CD4-positive, CD25-positive, alpha-beta regulatory T cell (primary cell): ENCODE data around the gene DERL3. TPM values are rescaled to one million over a fixed set of nuclear protein-coding genes. Genes with fewer than 3 reads are reported as not detected.

Experiments used
- ATAC-seq, 2 donors: fragments of 150-1000 bp; cut with Tn5 transposase; one replicate each; pipeline ENCODE4 v1.10.0; 2021; ENCODE audit warnings: low read depth in 2 of 2, moderate number of reproducible peaks in 2 of 2, moderate library complexity in 1 of 2
- DNase-seq, 3 donors: peaks; one replicate each; pipeline versions ENCODE4 v3.0.0 to v3.0.0-alpha.2; 2012 to 2022; ENCODE audit warnings: mixed read lengths in 1 of 3
- H3K27ac ChIP-seq: one replicate; pipeline ENCODE4 v1.7.0; 2013; ENCODE audit warnings: mild to moderate bottlenecking, low read length; ENCODE audit not compliant: insufficient read depth, poor library complexity, severe bottlenecking
- H3K27me3 ChIP-seq: one replicate; pipeline ENCODE4 v1.7.0; 2013; ENCODE audit warnings: low read length; ENCODE audit not compliant: control insufficient read depth, insufficient read depth
- H3K36me3 ChIP-seq: one replicate; pipeline ENCODE4 v1.7.0; 2013; ENCODE audit warnings: mild to moderate bottlenecking, low read length, moderate library complexity; ENCODE audit not compliant: control insufficient read depth, insufficient read depth
- H3K4me1 ChIP-seq: 2 replicates; pipeline ENCODE4 v1.7.0; 2013; ENCODE audit warnings: mild to moderate bottlenecking, low read length; ENCODE audit not compliant: insufficient read depth, control insufficient read depth, poor library complexity, severe bottlenecking
- H3K4me3 ChIP-seq: one replicate; pipeline ENCODE4 v1.7.0; 2013; ENCODE audit warnings: low read depth, mild to moderate bottlenecking, low read length, moderate library complexity
- H3K9me3 ChIP-seq, 2 experiments: 1 replicate in 1 of 2; 2 replicates in 1 of 2; pipeline ENCODE4 v1.7.0; 2013; ENCODE audit warnings: low read length in 2 of 2, mild to moderate bottlenecking in 1 of 2, moderate library complexity in 1 of 2; ENCODE audit not compliant: control insufficient read depth in 2 of 2
- H3K27ac Mint-ChIP-seq, 3 donors: one replicate each; pipeline ENCODE4 v1.8.0; 2020 to 2022; ENCODE audit warnings: mild to moderate bottlenecking in 3 of 3, mixed read lengths in 3 of 3, moderate library complexity in 2 of 3
- H3K27me3 Mint-ChIP-seq: one replicate; pipeline ENCODE4 v1.8.0; 2022; ENCODE audit warnings: mild to moderate bottlenecking, mixed read lengths
- H3K36me3 Mint-ChIP-seq: one replicate; pipeline ENCODE4 v1.8.0; 2020; ENCODE audit warnings: mixed read lengths
- H3K4me1 Mint-ChIP-seq, 4 donors: one replicate each; pipeline ENCODE4 v1.8.0; 2020 to 2022; ENCODE audit warnings: mixed read lengths in 4 of 4, mild to moderate bottlenecking in 1 of 4
- H3K4me3 Mint-ChIP-seq, 4 donors: one replicate each; pipeline ENCODE4 v1.8.0; 2020 to 2022; ENCODE audit warnings: mild to moderate bottlenecking in 4 of 4, mixed read lengths in 4 of 4, moderate library complexity in 3 of 4
- H3K9me3 Mint-ChIP-seq, 7 donors: one replicate each; pipeline ENCODE4 v1.8.0; 2020 to 2022; ENCODE audit warnings: mixed read lengths in 7 of 7, mild to moderate bottlenecking in 3 of 7, moderate library complexity in 2 of 7
- polyA plus RNA-seq, 4 donors: library from polyadenylated mRNA; unstranded; fragments of 300-500 nt; fragmentation: Illumina TruSeq; gene quantifications; one replicate each; pipeline ENCODE4 v1.2.3, GENCODE V29; 2021
- total RNA-seq: library from RNA; stranded (reverse); gene quantifications from one replicate; pipeline ENCODE4 v1.2.3, GENCODE V29; 2022

The DERL3 gene
- total and polyA plus RNA-seq, 5 donors from 2014 or later = 0.53 to 1.0 TPM; not detected in 3

- Mint-ChIP-seq H3K27me3 (no peaks in the 10 kb centered on the region), H3K9me3 (no peaks in the 10 kb centered on the region), H3K4me3 (no peak overlapping the region), H3K27ac (no peak overlapping the region), H3K36me3 (peaks cover 13% of the 10 kb centered on the region), H3K4me1 (peaks cover 14 to 48% (median 33%) of the 10 kb centered on the region in 4 donors)
- ATAC-seq (no peak), DNase-seq (no peak)
- Histone ChIP-seq H3K9me3 (no peaks in the 10 kb centered on the region), H3K27me3 (no peaks in the 10 kb centered on the region), H3K4me3 (no peak overlapping the region), H3K27ac (no peak overlapping the region), H3K36me3 (peaks cover 38% of the 10 kb centered on the region), H3K4me1 (peaks cover 20% of the 10 kb centered on the region)
Observed at GRCh38 chr22:23790819-23791737, 47.7 kb downstream of the DERL3 start.

GRCh38 chr22:23789638-23790037, 49.2 kb downstream of the DERL3 start:
- Histone ChIP-seq H3K36me3 (peaks cover 29% of the 10 kb centered on the region), H3K27ac (no peak overlapping the region), H3K4me1 (peaks cover 20% of the 10 kb centered on the region), H3K4me3 (no peak overlapping the region), H3K27me3 (no peaks in the 10 kb centered on the region), H3K9me3 (no peaks in the 10 kb centered on the region)
- no peak for ATAC-seq
- peak overlapping the region in 3 of 4 donors; percentile 35 to 76 (median 39) for H3K4me3 Mint-ChIP-seq
- H3K36me3 Mint-ChIP-seq = peaks cover 12% of the 10 kb centered on the region
- H3K4me1 Mint-ChIP-seq = peaks cover 14 to 51% (median 34%) of the 10 kb centered on the region in 4 donors
- no peaks in the 10 kb centered on the region for H3K27me3 Mint-ChIP-seq
- no peaks in the 10 kb centered on the region for H3K9me3 Mint-ChIP-seq
- H3K27ac Mint-ChIP-seq = peak overlapping the region in 1 of 3 donors; percentile 59
- DNase-seq = no peak

- Histone ChIP-seq H3K27me3 (no peaks in the 10 kb centered on the region), H3K27ac (no peak overlapping the region), H3K4me3 (no peak overlapping the region), H3K9me3 (no peaks in the 10 kb centered on the region), H3K4me1 (peaks cover 20% of the 10 kb centered on the region), H3K36me3 (peaks cover 26% of the 10 kb centered on the region)
- peaks cover 14 to 51% (median 35%) of the 10 kb centered on the region in 4 donors for H3K4me1 Mint-ChIP-seq
- H3K27ac Mint-ChIP-seq = no peak overlapping the region
- no peak for ATAC-seq
- peaks cover 12% of the 10 kb centered on the region for H3K36me3 Mint-ChIP-seq
- H3K9me3 Mint-ChIP-seq = no peaks in the 10 kb centered on the region
- no peaks in the 10 kb centered on the region for H3K27me3 Mint-ChIP-seq
- peak overlapping the region; percentile 75 to 95 (median 84) for H3K4me3 Mint-ChIP-seq
- DNase-seq = no peak
Observed at GRCh38 chr22:23789121-23789520, 49.7 kb downstream of the DERL3 start.

DNA sequence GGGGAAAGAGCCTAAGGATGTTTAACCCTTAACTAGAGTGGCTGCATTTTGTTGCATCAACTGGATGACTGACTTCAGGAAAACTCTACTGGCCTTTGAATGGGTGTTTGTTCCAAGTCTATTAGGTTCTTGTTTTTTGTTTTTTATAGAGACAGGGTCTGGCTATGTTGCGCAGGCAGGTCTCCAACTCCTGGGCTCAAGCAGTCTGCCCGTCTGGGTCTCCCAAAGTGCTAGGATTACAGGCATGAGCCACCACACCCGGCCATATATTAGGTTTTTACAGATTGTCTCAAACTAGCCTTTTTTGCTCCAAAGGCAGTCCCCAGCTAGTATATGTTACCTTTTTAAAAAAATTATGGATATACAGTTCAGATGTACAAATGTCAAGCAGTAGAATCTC, 50.9 kb downstream of the DERL3 start:
- ATAC-seq (no peak), DNase-seq (no peak)
- Mint-ChIP-seq H3K27ac (peak overlapping the region in 2 of 3 donors; percentile 84 to 94), H3K36me3 (peaks cover 7% of the 10 kb centered on the region), H3K4me3 (peak overlapping the region; percentile 91 to 95 (median 92)), H3K4me1 (peaks cover 14 to 51% (median 31%) of the 10 kb centered on the region in 4 donors), H3K27me3 (no peaks in the 10 kb centered on the region), H3K9me3 (no peaks in the 10 kb centered on the region)
- peak overlapping the region; percentile 92 for H3K4me3 ChIP-seq
- no peaks in the 10 kb centered on the region for H3K27me3 ChIP-seq
- peak overlapping the region; percentile 99 for H3K27ac ChIP-seq
- peaks cover 20% of the 10 kb centered on the region for H3K4me1 ChIP-seq
- H3K36me3 ChIP-seq = peaks cover 15% of the 10 kb centered on the region
- no peaks in the 10 kb centered on the region for H3K9me3 ChIP-seq

DNA sequence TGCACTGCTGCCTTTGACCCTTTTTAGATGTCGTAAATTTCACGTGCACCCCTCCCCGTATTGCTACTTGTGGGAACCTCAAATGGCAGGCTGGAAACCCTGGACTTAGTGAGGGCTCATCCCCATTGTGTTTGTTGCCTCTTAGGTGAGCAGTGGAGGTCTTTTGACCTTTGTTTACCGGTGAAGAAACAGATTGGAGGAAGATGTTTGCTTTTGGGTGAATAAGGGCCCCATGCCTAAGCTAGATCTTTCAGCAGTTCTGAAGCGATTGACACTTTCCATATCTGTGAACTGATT, 51.3 kb downstream of the DERL3 start:
- H3K4me1 Mint-ChIP-seq = peaks cover 14 to 49% (median 30%) of the 10 kb centered on the region in 4 donors
- Histone ChIP-seq H3K4me1 (peaks cover 20% of the 10 kb centered on the region), H3K36me3 (peaks cover 12% of the 10 kb centered on the region), H3K4me3 (peak overlapping the region; percentile 92), H3K27me3 (no peaks in the 10 kb centered on the region), H3K27ac (peak overlapping the region; percentile 99), H3K9me3 (no peaks in the 10 kb centered on the region)
- no peaks in the 10 kb centered on the region for H3K9me3 Mint-ChIP-seq
- peak overlapping the region; percentile 74 to 94 (median 84) for H3K27ac Mint-ChIP-seq
- ATAC-seq (peak; percentile 8 to 13), DNase-seq (no peak)
- H3K27me3 Mint-ChIP-seq = no peaks in the 10 kb centered on the region
- peak overlapping the region; percentile 91 to 95 (median 92) for H3K4me3 Mint-ChIP-seq
- H3K36me3 Mint-ChIP-seq = peaks cover 7% of the 10 kb centered on the region

DNA sequence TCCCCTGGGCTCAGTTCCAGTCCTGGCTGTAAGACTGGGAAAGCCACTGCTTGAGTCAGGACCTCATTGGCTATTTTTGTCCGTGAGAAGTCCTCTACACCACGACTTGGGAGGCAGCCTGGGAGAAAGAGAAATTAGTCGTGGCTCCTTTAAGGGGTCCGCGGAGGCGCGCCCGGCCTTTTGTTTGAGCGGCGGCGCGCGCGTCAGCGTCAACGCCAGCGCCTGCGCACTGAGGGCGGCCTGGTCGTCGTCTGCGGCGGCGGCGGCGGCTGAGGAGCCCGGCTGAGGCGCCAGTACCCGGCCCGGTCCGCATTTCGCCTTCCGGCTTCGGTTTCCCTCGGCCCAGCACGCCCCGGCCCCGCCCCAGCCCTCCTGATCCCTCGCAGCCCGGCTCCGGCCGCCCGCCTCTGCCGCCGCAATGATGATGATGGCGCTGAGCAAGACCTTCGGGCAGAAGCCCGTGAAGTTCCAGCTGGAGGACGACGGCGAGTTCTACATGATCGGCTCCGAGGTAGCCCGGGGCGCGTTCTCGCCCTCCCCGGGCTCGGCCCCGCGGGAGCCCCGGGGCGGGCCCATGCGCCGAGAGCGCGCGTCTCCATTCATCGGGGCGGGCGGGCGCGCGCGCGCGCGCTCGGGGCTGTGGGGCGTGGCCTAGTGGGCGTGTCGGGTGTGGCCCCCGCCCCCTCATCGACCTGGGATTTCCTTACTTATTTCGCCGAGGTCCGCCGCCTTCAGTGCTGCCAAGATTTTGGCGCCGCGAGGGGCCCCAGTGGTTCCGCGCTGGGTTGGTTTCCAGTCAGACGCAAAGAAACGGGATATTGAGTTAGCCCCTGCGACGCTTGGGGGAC, 51.8 kb downstream of the DERL3 start, which contains the start of gene SMARCB1:
Gene SMARCB1, plus strand, starts transcription at position 215 of the 848 bp plus-strand sequence. Its CDS starts 204 bp downstream, at position 419.
- Mint-ChIP-seq H3K36me3 (peaks cover 7% of the 10 kb centered on the region), H3K27me3 (no peaks in the 10 kb centered on the region)
- H3K4me1 ChIP-seq = peaks cover 20% of the 10 kb centered on the region

GRCh38 chr22:23786261-23786710, 52.5 kb downstream of the DERL3 start:
- Mint-ChIP-seq H3K9me3 (no peaks in the 10 kb centered on the region), H3K27ac (peak overlapping the region; percentile 94 to 95 (median 94)), H3K36me3 (peaks cover 7% of the 10 kb centered on the region), H3K4me1 (peaks cover 14 to 40% (median 28%) of the 10 kb centered on the region in 4 donors), H3K27me3 (no peaks in the 10 kb centered on the region), H3K4me3 (peak overlapping the region; percentile 91 to 95 (median 92))
- no peaks in the 10 kb centered on the region for H3K9me3 ChIP-seq
- H3K4me1 ChIP-seq = peaks cover 20% of the 10 kb centered on the region
- ATAC-seq (no peak), DNase-seq (peak in 1 of 3 donors; percentile 55)
- peak overlapping the region; percentile 84 for H3K4me3 ChIP-seq
- no peaks in the 10 kb centered on the region for H3K27me3 ChIP-seq
- peaks cover under 1% of the 10 kb centered on the region for H3K36me3 ChIP-seq
- H3K27ac ChIP-seq = peak overlapping the region; percentile 99

More for the DNA sequence above, 51.8 kb downstream of the DERL3 start, which contains the start of gene SMARCB1:
- peak within 1 kb of the TSS; percentile 91 to 95 (median 92) for H3K4me3 Mint-ChIP-seq
- H3K27ac Mint-ChIP-seq = peak within 1 kb of the TSS; percentile 94 to 95 (median 94)
- Histone ChIP-seq H3K36me3 (peaks cover 7% of the 10 kb centered on the region), H3K9me3 (no peaks in the 10 kb centered on the region), H3K27ac (peak within 1 kb of the TSS; percentile 99), H3K4me3 (peak within 1 kb of the TSS; percentile 92), H3K27me3 (no peaks in the 10 kb centered on the region)
- H3K9me3 Mint-ChIP-seq = no peaks in the 10 kb centered on the region
- ATAC-seq (peak; percentile 84 to 86), DNase-seq (peak; percentile 80 to 92 (median 89))
- H3K4me1 Mint-ChIP-seq = peaks cover 14 to 43% (median 29%) of the 10 kb centered on the region in 4 donors
